Vagina (tissue), 2 donors: ENCODE results near the gene C6orf47.

ENCODE experiments used
- POLR2A ChIP-seq, 2 donors: fragments of 450-650 bp; IDR thresholded peaks; one replicate each; pipeline ENCODE4 v1.6.1; 2017; ENCODE audit warnings: antibody characterized with exemption in 2 of 2, mild to moderate bottlenecking in 2 of 2, moderate library complexity in 2 of 2
- POLR2AphosphoS5 ChIP-seq, 2 donors: sonication (generic); formaldehyde crosslinking; IDR thresholded peaks; one replicate each; pipeline ENCODE4 v1.9.0; 2017; ENCODE audit warnings: antibody characterized with exemption in 2 of 2, mild to moderate bottlenecking in 2 of 2, low read depth in 1 of 2; ENCODE audit not compliant: insufficient read depth in 1 of 2
- TF ChIP-seq, protein P1 (sequence below), 3 experiments: fragments of 450-650 bp in 2 of 3; fragments of 200-600 bp in 1 of 3; sonication (generic) in 1 of 3; IDR thresholded peaks; one replicate each; pipeline ENCODE4 v1.5.1; 2017 to 2019; ENCODE audit warnings: antibody characterized with exemption in 3 of 3, mild to moderate bottlenecking in 2 of 3, moderate library complexity in 2 of 3

GRCh38 chr6:31614075-31614619 is 46.4 kb downstream of the C6orf47 start:
- TF ChIP-seq, protein P1, sequence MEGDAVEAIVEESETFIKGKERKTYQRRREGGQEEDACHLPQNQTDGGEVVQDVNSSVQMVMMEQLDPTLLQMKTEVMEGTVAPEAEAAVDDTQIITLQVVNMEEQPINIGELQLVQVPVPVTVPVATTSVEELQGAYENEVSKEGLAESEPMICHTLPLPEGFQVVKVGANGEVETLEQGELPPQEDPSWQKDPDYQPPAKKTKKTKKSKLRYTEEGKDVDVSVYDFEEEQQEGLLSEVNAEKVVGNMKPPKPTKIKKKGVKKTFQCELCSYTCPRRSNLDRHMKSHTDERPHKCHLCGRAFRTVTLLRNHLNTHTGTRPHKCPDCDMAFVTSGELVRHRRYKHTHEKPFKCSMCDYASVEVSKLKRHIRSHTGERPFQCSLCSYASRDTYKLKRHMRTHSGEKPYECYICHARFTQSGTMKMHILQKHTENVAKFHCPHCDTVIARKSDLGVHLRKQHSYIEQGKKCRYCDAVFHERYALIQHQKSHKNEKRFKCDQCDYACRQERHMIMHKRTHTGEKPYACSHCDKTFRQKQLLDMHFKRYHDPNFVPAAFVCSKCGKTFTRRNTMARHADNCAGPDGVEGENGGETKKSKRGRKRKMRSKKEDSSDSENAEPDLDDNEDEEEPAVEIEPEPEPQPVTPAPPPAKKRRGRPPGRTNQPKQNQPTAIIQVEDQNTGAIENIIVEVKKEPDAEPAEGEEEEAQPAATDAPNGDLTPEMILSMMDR (IDR thresholded peaks at IDR 0.05) = no peak
- TF ChIP-seq POLR2A (IDR thresholded peaks at IDR 0.05) (no peak), POLR2AphosphoS5 (IDR thresholded peaks at IDR 0.05; ENCODE audit: insufficient read depth in 1 of 2, low read depth in 1 of 2) (no peak)
